Right lobe of liver (tissue), 6 donors: Measurements from ENCODE around the gene CLCN4. TPM values are rescaled to one million over a fixed set of nuclear protein-coding genes. Genes with fewer than 3 reads are reported as not detected.

Experiments used
- ATAC-seq, 4 donors: fragments of 200-7000 bp; cut with Tn5 transposase; one replicate each; pipeline ENCODE4 v1.9.1; 2020; ENCODE audit warnings: mild to moderate bottlenecking in 4 of 4, moderate library complexity in 4 of 4
- DNase-seq, 3 donors: peaks; one replicate each; pipeline ENCODE4 v3.0.0-alpha.2; 2020
- H3K27ac ChIP-seq, 3 donors: fragments of 200-600 bp; one replicate each; pipeline ENCODE4 v1.8.0; 2022
- H3K27me3 ChIP-seq, 2 donors: fragments of 200-600 bp; one replicate each; pipeline ENCODE4 v1.8.0; 2022
- H3K36me3 ChIP-seq, 4 donors: fragments of 200-600 bp; sonication (generic) in 1 of 4; one replicate each; pipeline versions ENCODE4 v1.5.1 to v1.8.0; 2017 to 2022; ENCODE audit warnings: control low read depth in 1 of 4
- H3K4me1 ChIP-seq, 4 donors: fragments of 200-600 bp; sonication (generic) in 1 of 4; one replicate each; pipeline versions ENCODE4 v1.5.1 to v1.8.0; 2017 to 2022; ENCODE audit warnings: control low read depth in 1 of 4
- H3K4me3 ChIP-seq, 3 donors: fragments of 200-600 bp; one replicate each; pipeline ENCODE4 v1.8.0; 2022
- H3K9me3 ChIP-seq, 4 donors: fragments of 200-600 bp; sonication (generic) in 1 of 4; one replicate each; pipeline versions ENCODE4 v1.5.1 to v1.8.0; 2017 to 2022; ENCODE audit warnings: control low read depth in 1 of 4
- CTCF ChIP-seq, 4 donors: fragments of 200-600 bp in 3 of 4; fragments of 450-650 bp in 1 of 4; IDR thresholded peaks; one replicate each; pipeline versions ENCODE4 v1.5.1 to v1.8.0; 2016 to 2022; ENCODE audit warnings: antibody characterized with exemption in 4 of 4, mild to moderate bottlenecking in 2 of 4
- POLR2A ChIP-seq: fragments of 450-650 bp; IDR thresholded peaks from one replicate; pipeline ENCODE4 v1.6.1; 2017; ENCODE audit warnings: antibody characterized with exemption, mild to moderate bottlenecking
- WGBS: methylation state at CpG from one replicate; pipeline ENCODE4 v1.1.6; 2018; ENCODE audit warnings: low coverage, low lambda C conversion rate; ENCODE audit not compliant: insufficient coverage; ENCODE audit errors: missing lambda C conversion rate; 5-methylcytosine and 5-hydroxymethylcytosine counted together
- intact Hi-C, 2 donors: fragments of 100-400 bp; cut with DNase I; formaldehyde crosslinking; loops; one replicate each; pipeline versions ENCODE4 v1.11.2 to v1.14.1; 2022
- total RNA-seq, 6 experiments: library from RNA; depleted of rRNA in 2 of 6; stranded (reverse); fragments of >200 nt in 2 of 6; fragmentation: NEBNext Ultra II Directional in 3 of 6; extraction: Animal tissue kit (Norgen Biotek cat#: 25700) in 3 of 6; gene quantifications; one replicate each; pipeline versions ENCODE4 v1.1.0 to v1.2.4, GENCODE V29; 2016 to 2023
- donor health status: DM: no; HTN: yes; CAD: no.
- donor health status: DM: no; HTN: no; CAD: no.
- donor health status: DM: no; HTN: no; CAD: no.
- donor health status: DM: no; HTN: yes; CAD: no.
- donor health status: DM: no; HTN: yes; CAD: no.

The CLCN4 gene
- total RNA-seq, 6 experiments from 2014 or later, result 3.5 to 5.5 (median 4.0) TPM

GRCh38 chrX:10134921-10135320 lies 21.9 kb upstream of the CLCN4 start:
- peaks cover 0 to 2% (median 0%) of the 10 kb centered on the region in 4 donors for H3K36me3 ChIP-seq
- TF ChIP-seq CTCF (IDR thresholded peaks at IDR 0.05) (no peak), POLR2A (no peak)
- H3K9me3 ChIP-seq, result no peaks in the 10 kb centered on the region
- H3K27me3 ChIP-seq, result no peaks in the 10 kb centered on the region
- DNase-seq (no peak), ATAC-seq (no peak)
- no CpG with 5 or more reads among the region's 7 CpGs for WGBS
- H3K4me3 ChIP-seq, result no peak overlapping the region
- no peaks in the 10 kb centered on the region for H3K4me1 ChIP-seq
- no peak overlapping the region for H3K27ac ChIP-seq
- intact Hi-C loops, result no loop called here

GRCh38 chrX:10135561-10136399 lies 21.0 kb upstream of the CLCN4 start:
- Histone ChIP-seq H3K27me3 (no peaks in the 10 kb centered on the region), H3K36me3 (peaks cover 0 to 6% (median 0%) of the 10 kb centered on the region in 4 donors), H3K9me3 (no peaks in the 10 kb centered on the region), H3K4me1 (no peaks in the 10 kb centered on the region), H3K27ac (no peak overlapping the region), H3K4me3 (no peak overlapping the region)
- no peak for ATAC-seq
- TF ChIP-seq CTCF (IDR thresholded peaks at IDR 0.05), result no peak
- TF ChIP-seq POLR2A, result no peak
- intact Hi-C loops, result no loop called here
- no peak for DNase-seq
- WGBS, result 80% methylated on average over 10 of the region's 28 CpGs

- TF ChIP-seq CTCF (IDR thresholded peaks at IDR 0.05) (no peak), POLR2A (no peak)
- WGBS, result 84% methylated on average over 8 of the region's 22 CpGs
- no peak overlapping the region for H3K27ac ChIP-seq
- intact Hi-C loops, result no loop called here
- H3K27me3 ChIP-seq, result no peaks in the 10 kb centered on the region
- no peak overlapping the region for H3K4me3 ChIP-seq
- H3K4me1 ChIP-seq, result no peaks in the 10 kb centered on the region
- peaks cover 0 to 6% (median 0%) of the 10 kb centered on the region in 4 donors for H3K36me3 ChIP-seq
- no peaks in the 10 kb centered on the region for H3K9me3 ChIP-seq
- no peak for DNase-seq
- peak in 1 of 4 donors; percentile 34 for ATAC-seq
These were observed 18.0 kb upstream of the CLCN4 start for GRCh38 chrX:10138726-10139125.

- H3K36me3 ChIP-seq, result peaks cover 0 to 6% (median 0%) of the 10 kb centered on the region in 4 donors
- ATAC-seq, result no peak
- no peak for TF ChIP-seq POLR2A
- no peak for DNase-seq
- H3K9me3 ChIP-seq, result no peaks in the 10 kb centered on the region
- H3K27me3 ChIP-seq, result no peaks in the 10 kb centered on the region
- no peak overlapping the region for H3K4me3 ChIP-seq
- intact Hi-C loops, result no loop called here
- H3K27ac ChIP-seq, result no peak overlapping the region
- H3K4me1 ChIP-seq, result no peaks in the 10 kb centered on the region
- whole genome bisulfite sequencing, result 93% methylated on average over 5 of the region's 7 CpGs
These were observed 16.5 kb upstream of the CLCN4 start for GRCh38 chrX:10140264-10140663.

DNA sequence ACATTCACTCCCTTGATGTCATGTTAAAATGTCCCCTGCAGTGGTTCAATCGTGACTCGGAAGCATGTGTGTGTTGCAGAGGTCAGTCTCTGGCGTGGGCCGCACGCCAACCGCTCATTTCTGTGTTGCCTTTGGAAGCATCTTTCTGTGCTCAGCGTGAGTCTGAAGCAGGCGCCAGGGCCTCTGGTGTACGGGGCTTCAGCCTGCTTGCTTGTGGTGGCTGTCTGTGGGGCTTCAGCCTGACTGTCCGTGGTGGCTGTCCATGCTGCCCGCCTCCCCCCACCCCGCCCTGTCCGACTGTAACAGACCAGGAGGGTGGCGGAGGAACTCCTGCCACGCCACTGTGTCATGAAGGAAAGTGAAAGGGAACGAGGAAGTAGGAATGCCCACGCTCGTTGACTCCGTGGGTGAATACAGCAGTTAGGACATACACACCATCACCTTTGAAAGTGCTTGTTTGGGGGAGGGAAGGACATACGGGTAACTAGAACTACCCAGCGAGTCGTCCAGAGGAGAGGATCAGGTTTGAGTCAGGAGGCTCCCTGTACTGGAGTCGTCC lies 14.7 kb upstream of the CLCN4 start:
- DNase-seq (no peak), ATAC-seq (no peak)
- Histone ChIP-seq H3K27ac (no peak overlapping the region), H3K36me3 (peaks cover 0 to 6% (median 0%) of the 10 kb centered on the region in 4 donors), H3K27me3 (no peaks in the 10 kb centered on the region), H3K4me1 (no peaks in the 10 kb centered on the region), H3K4me3 (no peak overlapping the region), H3K9me3 (no peaks in the 10 kb centered on the region)
- TF ChIP-seq CTCF (IDR thresholded peaks at IDR 0.05) (no peak), POLR2A (no peak)
- intact Hi-C loops, result no loop called here
- 78% methylated on average over 11 of the region's 23 CpGs for WGBS
